ENCODE measurements around the gene MOCS3.

The MOCS3 gene

GRCh38 chr20:50983321-50983720 lies 24.7 kb downstream of the MOCS3 start:
- no peak for DNase-seq (ENCODE audit: low spot score)

- peak; percentile 83 for DNase-seq (ENCODE audit: low spot score)
Observed at GRCh38 chr20:50987493-50988210, 29.0 kb downstream of the MOCS3 start.

GRCh38 chr20:50991076-50991475 lies 32.5 kb downstream of the MOCS3 start:
- DNase-seq (ENCODE audit: low spot score) = no peak

- DNase-seq (ENCODE audit: low spot score) = no peak
Observed at GRCh38 chr20:50992336-50992732, 33.7 kb downstream of the MOCS3 start.

- peak; percentile 75 for DNase-seq (ENCODE audit: low spot score)
Observed at GRCh38 chr20:50992733-50993457, 34.3 kb downstream of the MOCS3 start.

GRCh38 chr20:50993876-50994275 lies 35.3 kb downstream of the MOCS3 start:
- DNase-seq (ENCODE audit: low spot score) = no peak

GRCh38 chr20:50995506-50995905 lies 36.9 kb downstream of the MOCS3 start:
- DNase-seq (ENCODE audit: low spot score) = no peak

- no peak for DNase-seq (ENCODE audit: low spot score)
Observed at GRCh38 chr20:50996901-50997865, 38.6 kb downstream of the MOCS3 start.

- DNase-seq (ENCODE audit: low spot score) = no peak
Observed at GRCh38 chr20:50999355-50999754, 40.7 kb downstream of the MOCS3 start.

GRCh38 chr20:51001430-51002265 lies 43.0 kb downstream of the MOCS3 start:
- DNase-seq (ENCODE audit: low spot score) = no peak

- DNase-seq (ENCODE audit: low spot score) = no peak
Observed at GRCh38 chr20:51002633-51003032, 44.0 kb downstream of the MOCS3 start.

GRCh38 chr20:51003753-51004152 lies 45.1 kb downstream of the MOCS3 start:
- no peak for DNase-seq (ENCODE audit: low spot score)

GRCh38 chr20:51004305-51004727 lies 45.7 kb downstream of the MOCS3 start:
- no peak for DNase-seq (ENCODE audit: low spot score)

GRCh38 chr20:51004781-51005180 lies 46.2 kb downstream of the MOCS3 start:
- DNase-seq (ENCODE audit: low spot score) = no peak

- DNase-seq (ENCODE audit: low spot score) = no peak
Observed at GRCh38 chr20:51005214-51005613, 46.6 kb downstream of the MOCS3 start.

- DNase-seq (ENCODE audit: low spot score) = no peak
Observed at GRCh38 chr20:51008718-51009117, 50.1 kb downstream of the MOCS3 start.

- DNase-seq (ENCODE audit: low spot score) = no peak
Observed at GRCh38 chr20:51009303-51010042, 50.9 kb downstream of the MOCS3 start.

GRCh38 chr20:51010043-51010365 lies 51.4 kb downstream of the MOCS3 start:
- no peak for DNase-seq (ENCODE audit: low spot score)

- no peak for DNase-seq (ENCODE audit: low spot score)
Observed at GRCh38 chr20:51010932-51011331, 52.3 kb downstream of the MOCS3 start.

- DNase-seq (ENCODE audit: low spot score) = no peak
Observed at GRCh38 chr20:51011479-51011878, 52.9 kb downstream of the MOCS3 start.

- DNase-seq (ENCODE audit: low spot score) = no peak
Observed at GRCh38 chr20:51012357-51012756, 53.7 kb downstream of the MOCS3 start.

Measured in activated CD4-positive, alpha-beta T cell treated with anti-CD3 and anti-CD28 coated beads, Interleukin-2, Interleukin-4, amounts not matched to agents 100 ng/mL and 50 ng/mL, durations not matched to agents 16 hours and 8 hours (primary cell).